Suprapubic skin (tissue), 3 donors: ENCODE results near the gene RALB.

Experiments used
- POLR2A ChIP-seq, 2 donors: fragments of 450-650 bp; IDR thresholded peaks; one replicate each; pipeline ENCODE4 v1.6.1; 2017; ENCODE audit warnings: antibody characterized with exemption in 2 of 2, mild to moderate bottlenecking in 2 of 2, moderate library complexity in 2 of 2
- TF ChIP-seq, protein P1 (sequence below), 2 donors: fragments of 200-600 bp in 1 of 2; fragments of 450-650 bp in 1 of 2; sonication (generic) in 1 of 2; IDR thresholded peaks; one replicate each; pipeline ENCODE4 v1.5.1; 2016 to 2019; ENCODE audit warnings: antibody characterized with exemption in 2 of 2, mild to moderate bottlenecking in 1 of 2, moderate library complexity in 1 of 2

DNA sequence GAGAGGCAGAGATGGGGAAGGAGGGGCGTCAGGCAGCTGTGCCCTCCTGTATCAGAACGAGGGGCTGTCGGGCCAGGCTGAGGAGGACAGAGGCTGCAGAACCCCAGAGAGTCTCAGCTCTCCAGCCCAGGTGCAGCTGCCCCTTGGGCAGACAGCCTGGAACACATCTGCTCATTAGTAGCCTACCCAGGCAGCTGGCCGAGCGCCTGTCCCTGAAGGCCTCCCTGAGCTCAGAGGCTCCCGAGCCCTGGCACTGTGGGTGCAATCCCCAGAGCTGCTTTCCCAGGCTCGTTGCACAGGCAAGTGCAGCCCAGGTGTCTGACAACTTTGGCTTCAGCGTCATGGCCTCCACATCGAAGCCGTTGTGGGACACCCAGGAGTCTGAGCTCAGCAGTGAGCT, 16.3 kb upstream of the RALB start:
- TF ChIP-seq, protein P1, sequence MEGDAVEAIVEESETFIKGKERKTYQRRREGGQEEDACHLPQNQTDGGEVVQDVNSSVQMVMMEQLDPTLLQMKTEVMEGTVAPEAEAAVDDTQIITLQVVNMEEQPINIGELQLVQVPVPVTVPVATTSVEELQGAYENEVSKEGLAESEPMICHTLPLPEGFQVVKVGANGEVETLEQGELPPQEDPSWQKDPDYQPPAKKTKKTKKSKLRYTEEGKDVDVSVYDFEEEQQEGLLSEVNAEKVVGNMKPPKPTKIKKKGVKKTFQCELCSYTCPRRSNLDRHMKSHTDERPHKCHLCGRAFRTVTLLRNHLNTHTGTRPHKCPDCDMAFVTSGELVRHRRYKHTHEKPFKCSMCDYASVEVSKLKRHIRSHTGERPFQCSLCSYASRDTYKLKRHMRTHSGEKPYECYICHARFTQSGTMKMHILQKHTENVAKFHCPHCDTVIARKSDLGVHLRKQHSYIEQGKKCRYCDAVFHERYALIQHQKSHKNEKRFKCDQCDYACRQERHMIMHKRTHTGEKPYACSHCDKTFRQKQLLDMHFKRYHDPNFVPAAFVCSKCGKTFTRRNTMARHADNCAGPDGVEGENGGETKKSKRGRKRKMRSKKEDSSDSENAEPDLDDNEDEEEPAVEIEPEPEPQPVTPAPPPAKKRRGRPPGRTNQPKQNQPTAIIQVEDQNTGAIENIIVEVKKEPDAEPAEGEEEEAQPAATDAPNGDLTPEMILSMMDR (IDR thresholded peaks at IDR 0.05): no peak
- TF ChIP-seq POLR2A (IDR thresholded peaks at IDR 0.05): no peak
